Left hindlimb (tissue), 1 donor: ENCODE measurements around the gene ELOVL5.
"Not testable (repeated sequence)": the region's sequence is repeated elsewhere in the genome, so short reads cannot be mapped to it uniquely, and the experiment has no call there.

Experiments
- DNase-seq: peaks from one replicate; pipeline ENCODE4 v3.0.0-alpha.2; 2018

Gene ELOVL5

GRCh38 chr6:53326372-53327016 is 22.3 kb downstream of the ELOVL5 start:
- DNase-seq, result no peak

- DNase-seq, result no peak
These were observed 23.0 kb downstream of the ELOVL5 start for GRCh38 chr6:53325785-53326184.

- DNase-seq, result no peak
These were observed 26.3 kb downstream of the ELOVL5 start for GRCh38 chr6:53322188-53323029.

GRCh38 chr6:53321701-53322100 is 27.0 kb downstream of the ELOVL5 start:
- DNase-seq, result no peak

GRCh38 chr6:53320964-53321363 is 27.8 kb downstream of the ELOVL5 start:
- no peak for DNase-seq

- DNase-seq, result no peak
These were observed 30.3 kb downstream of the ELOVL5 start for GRCh38 chr6:53318429-53318828.

- no peak for DNase-seq
These were observed 30.9 kb downstream of the ELOVL5 start for GRCh38 chr6:53317861-53318260.

GRCh38 chr6:53317299-53317698 is 31.5 kb downstream of the ELOVL5 start:
- not testable (repeated sequence) for DNase-seq

- DNase-seq, result no peak
These were observed 32.6 kb downstream of the ELOVL5 start for GRCh38 chr6:53316142-53316541.

GRCh38 chr6:53315086-53315724 is 33.5 kb downstream of the ELOVL5 start:
- no peak for DNase-seq

GRCh38 chr6:53313784-53314400 is 34.9 kb downstream of the ELOVL5 start:
- DNase-seq, result no peak

GRCh38 chr6:53312355-53312754 is 36.4 kb downstream of the ELOVL5 start:
- no peak for DNase-seq

GRCh38 chr6:53311586-53311935 is 37.2 kb downstream of the ELOVL5 start:
- no peak for DNase-seq

- no peak for DNase-seq
These were observed 37.8 kb downstream of the ELOVL5 start for GRCh38 chr6:53310771-53311585.

- DNase-seq, result no peak
These were observed 38.8 kb downstream of the ELOVL5 start for GRCh38 chr6:53309901-53310300.

- no peak for DNase-seq
These were observed 39.5 kb downstream of the ELOVL5 start for GRCh38 chr6:53309059-53309900.

- no peak for DNase-seq
These were observed 41.9 kb downstream of the ELOVL5 start for GRCh38 chr6:53306819-53307347.

GRCh38 chr6:53306217-53306616 is 42.5 kb downstream of the ELOVL5 start:
- DNase-seq, result not testable (repeated sequence)

GRCh38 chr6:53305506-53306005 is 43.2 kb downstream of the ELOVL5 start:
- DNase-seq, result not testable (repeated sequence)

GRCh38 chr6:53304953-53305352 is 43.8 kb downstream of the ELOVL5 start:
- DNase-seq, result not testable (repeated sequence)
